Endothelial cell of hepatic sinusoid (primary cell): Measurements from ENCODE around the gene RAD9A.
"Not testable (repeated sequence)": the region's sequence is repeated elsewhere in the genome, so short reads cannot be mapped to it uniquely, and the experiment has no call there.

ENCODE experiments used
- in situ Hi-C: cut with HindIII; loops from 2 replicates; pipeline ENCODE4 v1.10.0; 2017; ENCODE audit warnings: low sequenced_read_pairs

The RAD9A gene

GRCh38 chr11:67421430-67422031, 29.7 kb downstream of the RAD9A start:
- in situ Hi-C loops: no loop called here

GRCh38 chr11:67422891-67423290, 31.1 kb downstream of the RAD9A start:
- in situ Hi-C loops: no loop called here

GRCh38 chr11:67423466-67423865, 31.7 kb downstream of the RAD9A start:
- in situ Hi-C loops: no loop called here

- in situ Hi-C loops: no loop called here
Observed at GRCh38 chr11:67423891-67424613, 32.3 kb downstream of the RAD9A start.

- in situ Hi-C loops: not testable (repeated sequence)
Observed at GRCh38 chr11:67427364-67427859, 35.6 kb downstream of the RAD9A start.

GRCh38 chr11:67428052-67429001, 36.5 kb downstream of the RAD9A start, which contains the start of gene RPS6KB2:
RPS6KB2 (plus strand) TSS chr11:67428494; CDS start chr11:67428546, 52 bp downstream.
- in situ Hi-C loops: no loop called here

- in situ Hi-C loops: no loop called here
Observed at GRCh38 chr11:67429038-67429668, 37.4 kb downstream of the RAD9A start.

GRCh38 chr11:67429722-67430121, 37.9 kb downstream of the RAD9A start:
- in situ Hi-C loops: no loop called here

GRCh38 chr11:67431346-67432249, 39.8 kb downstream of the RAD9A start:
- in situ Hi-C loops: no loop called here

- in situ Hi-C loops: no loop called here
Observed at GRCh38 chr11:67432655-67433349, 41.0 kb downstream of the RAD9A start.

- in situ Hi-C loops: no loop called here
Observed at GRCh38 chr11:67433536-67434394, 42.0 kb downstream of the RAD9A start.

- in situ Hi-C loops: no loop called here
Observed at GRCh38 chr11:67434395-67434881, 42.7 kb downstream of the RAD9A start.

- in situ Hi-C loops: no loop called here
Observed at GRCh38 chr11:67435031-67435726, 43.4 kb downstream of the RAD9A start.

- in situ Hi-C loops: no loop called here
Observed at GRCh38 chr11:67435727-67436458, 44.1 kb downstream of the RAD9A start.

GRCh38 chr11:67436459-67437081, 44.8 kb downstream of the RAD9A start:
- in situ Hi-C loops: no loop called here

GRCh38 chr11:67437082-67437808, 45.5 kb downstream of the RAD9A start, which contains the start of gene PTPRCAP:
PTPRCAP (minus strand) TSS chr11:67437682; CDS start chr11:67437619, 63 bp downstream.
- in situ Hi-C loops: no loop called here
